ENCODE results near the gene TRIM64C.
"Not testable (repeated sequence)": the region's sequence is repeated elsewhere in the genome, so short reads cannot be mapped to it uniquely, and the experiment has no call there.

The TRIM64C gene

GRCh38 chr11:49059012-49059411 is at the start of gene TRIM64C:
Gene TRIM64C (minus strand): TSS chr11:49059112. CDS start chr11:49059112, 0 bp downstream.
- DNase-seq (ENCODE audit: low spot score): not testable (repeated sequence)

DNA sequence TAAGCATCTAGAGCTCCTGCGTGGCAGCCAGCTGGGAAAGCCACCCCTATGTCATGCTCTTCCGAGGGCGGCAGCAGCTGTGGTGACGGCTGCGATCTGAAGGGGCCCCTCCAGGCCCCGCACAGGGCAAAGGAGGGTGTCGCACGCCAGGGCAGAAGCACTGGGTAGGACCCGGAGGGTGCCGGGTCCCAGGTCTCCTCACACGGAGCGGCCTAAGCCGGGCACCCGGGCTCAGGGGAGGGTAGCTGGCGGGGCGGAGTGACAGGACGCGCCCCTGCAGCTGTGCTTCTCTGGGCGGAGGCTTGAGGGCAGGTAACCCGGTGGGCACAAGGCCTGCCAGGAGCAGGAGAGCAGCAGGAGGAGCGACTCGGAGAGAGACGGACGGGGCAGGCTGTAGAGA is 43.4 kb upstream of the TRIM64C start:
- DNase-seq (ENCODE audit: low spot score): not testable (repeated sequence)

DNA sequence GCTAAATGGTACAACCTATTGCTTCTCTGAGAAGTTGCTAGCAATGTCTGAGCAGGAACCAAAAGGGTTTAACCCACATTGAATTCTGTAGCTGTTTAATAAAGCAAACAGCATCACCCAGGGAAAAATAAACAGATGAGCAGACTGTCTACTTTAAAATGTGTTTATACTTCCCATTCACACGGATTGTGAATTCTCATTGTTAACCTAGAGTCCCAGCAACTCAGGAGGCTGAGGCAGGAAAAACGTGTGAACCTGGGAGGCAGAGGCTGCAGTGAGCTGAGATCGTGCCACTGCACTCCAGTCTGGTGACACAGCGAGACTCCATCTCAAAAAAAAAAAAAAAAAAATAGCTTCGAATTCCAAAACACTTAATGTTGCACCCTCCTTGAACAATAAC is 11.0 kb upstream of the TRIM64C start:
- DNase-seq (ENCODE audit: low spot score): not testable (repeated sequence)

DNA sequence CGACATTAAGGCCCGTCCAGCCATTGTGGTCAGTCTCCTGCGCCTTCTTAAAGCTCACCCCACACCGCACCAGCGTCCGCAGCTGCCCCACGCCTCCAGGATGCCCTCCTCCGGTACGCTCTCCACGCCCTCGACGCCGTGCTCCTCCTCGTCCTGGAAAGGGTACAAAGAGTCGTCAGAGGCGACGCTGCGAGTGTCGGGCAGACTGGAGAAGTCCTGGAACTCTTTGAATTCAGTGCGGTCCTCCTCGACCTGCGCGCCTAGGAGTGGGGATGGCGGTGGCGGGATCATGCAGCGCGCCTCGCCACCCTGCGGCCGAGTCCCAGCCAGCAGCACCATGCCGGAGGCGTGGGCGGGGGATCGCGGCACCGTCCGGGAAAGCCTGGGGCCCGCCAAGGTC is 9.1 kb downstream of the TRIM64C start:
- not testable (repeated sequence) for DNase-seq (ENCODE audit: low spot score)

GRCh38 chr11:49048229-49048628 is 10.7 kb downstream of the TRIM64C start:
- DNase-seq (ENCODE audit: low spot score): not testable (repeated sequence)

- not testable (repeated sequence) for DNase-seq (ENCODE audit: low spot score)
Observed at GRCh38 chr11:49028523-49028922, 30.4 kb downstream of the TRIM64C start, which contains the start of gene TRIM49B. Gene TRIM49B (plus strand): TSS chr11:49028823. CDS start chr11:49031600, 2,777 bp downstream.

Measured in hepatic stellate cell (primary cell).